Left colon (tissue), 2 donors: ENCODE results near the gene EMILIN2. TPM values are rescaled to one million over a fixed set of nuclear protein-coding genes. Genes with fewer than 3 reads are reported as not detected.
A peak's percentile ranks its signal among the peaks of the same experiment; 100 is the strongest.
"Not testable (repeated sequence)": the region's sequence is repeated elsewhere in the genome, so short reads cannot be mapped to it uniquely, and the experiment has no call there.

Experiments used
- ATAC-seq: fragments of 200-7000 bp; cut with Tn5 transposase; one replicate; pipeline ENCODE4 v1.9.1; 2020; ENCODE audit warnings: mild to moderate bottlenecking, moderate library complexity
- DNase-seq, 2 donors: peaks; one replicate each; pipeline ENCODE4 v3.0.0-alpha.2; 2020
- intact Hi-C, 2 donors: fragments of 100-400 bp; cut with DNase I in 1 of 2; cut with micrococcal nuclease in 1 of 2; formaldehyde crosslinking; loops; one replicate each; pipeline versions ENCODE4 v1.11.2 to v1.14.0; 2022; cut with DNase I, micrococcal nuclease
- total RNA-seq, 2 donors: library from RNA; stranded (reverse); fragmentation: NEBNext Ultra II Directional; extraction: Animal tissue kit (Norgen Biotek cat#: 25700); gene quantifications; one replicate each; pipeline ENCODE4 v1.2.1, GENCODE V29; 2021
- donor health status: DM: no; HTN: no; CAD: no.
- donor health status: DM: yes; HTN: yes; CAD: no.

Gene EMILIN2
- total RNA-seq, 2 donors from 2014 or later = 16.3 to 18.1 TPM

DNA sequence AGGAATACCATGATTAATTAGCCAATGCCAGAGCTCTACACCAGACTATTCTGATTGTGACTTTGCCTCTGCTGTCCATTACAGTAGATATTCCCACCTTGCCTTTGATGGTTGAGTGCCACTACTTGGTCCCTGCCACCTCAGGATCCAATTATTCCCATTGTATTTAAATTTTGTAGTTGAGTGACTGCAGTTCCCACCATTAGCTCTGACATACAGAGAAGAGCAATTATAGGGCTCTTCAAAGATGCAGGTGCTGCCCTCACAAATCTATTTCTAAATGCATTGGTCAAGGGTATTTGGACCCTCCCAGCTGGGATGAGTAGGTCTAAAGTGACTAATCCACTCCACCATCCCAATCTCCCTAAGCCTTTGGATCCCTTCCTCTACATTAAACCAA is 9.5 kb upstream of the EMILIN2 start:
- DNase-seq, ATAC-seq, intact Hi-C loops: not testable (repeated sequence)

- no peak for ATAC-seq
- no peak for DNase-seq
- intact Hi-C loops = no loop called here
Observed at GRCh38 chr18:2839202-2839601, 7.6 kb upstream of the EMILIN2 start.

GRCh38 chr18:2840521-2840920 is 6.3 kb upstream of the EMILIN2 start:
- intact Hi-C loops = no loop called here
- no peak for DNase-seq
- ATAC-seq = no peak

DNA sequence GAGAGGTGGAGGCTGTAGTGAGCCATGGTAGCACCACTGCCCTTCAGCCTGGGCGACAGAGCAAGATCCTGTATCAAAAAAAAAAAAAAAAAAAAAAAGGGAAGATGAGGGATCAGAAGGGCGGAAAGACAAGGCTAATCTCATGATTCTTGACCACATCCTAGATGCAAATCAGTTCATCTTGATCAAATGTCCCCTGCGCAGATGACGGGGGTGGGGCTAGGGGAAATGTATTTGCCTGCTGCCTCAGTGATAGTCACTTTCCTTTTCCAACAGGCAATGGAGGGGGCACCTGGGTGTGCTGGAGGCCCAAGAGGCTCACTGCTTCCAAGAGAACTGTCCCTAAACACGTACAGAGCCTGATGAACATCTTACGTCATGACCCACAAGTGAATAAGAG is 3.7 kb upstream of the EMILIN2 start:
- DNase-seq (peak in 1 of 2 donors; percentile 18), ATAC-seq (no peak)
- intact Hi-C loops = no loop called here

DNA sequence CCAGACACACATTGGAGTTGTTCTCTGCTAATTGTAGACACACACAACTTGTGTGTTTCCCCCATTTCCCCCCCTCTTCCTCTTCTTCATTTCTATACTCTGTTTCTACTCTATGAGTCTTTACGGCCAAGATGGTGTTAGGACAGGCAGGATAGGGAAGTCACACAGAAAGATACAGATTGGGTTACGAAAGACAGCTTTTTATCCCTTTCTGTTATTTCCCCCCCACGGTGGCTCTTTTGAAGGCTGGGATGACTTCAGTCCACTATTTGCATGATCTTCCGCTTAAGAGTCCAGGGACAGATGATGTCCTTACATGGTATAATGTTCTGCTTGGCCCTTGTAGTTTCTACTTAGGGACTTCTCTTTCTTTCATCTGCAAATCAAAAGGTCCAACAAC is 1.6 kb upstream of the EMILIN2 start:
- DNase-seq (no peak), ATAC-seq (no peak)
- intact Hi-C loops = no loop called here

DNA sequence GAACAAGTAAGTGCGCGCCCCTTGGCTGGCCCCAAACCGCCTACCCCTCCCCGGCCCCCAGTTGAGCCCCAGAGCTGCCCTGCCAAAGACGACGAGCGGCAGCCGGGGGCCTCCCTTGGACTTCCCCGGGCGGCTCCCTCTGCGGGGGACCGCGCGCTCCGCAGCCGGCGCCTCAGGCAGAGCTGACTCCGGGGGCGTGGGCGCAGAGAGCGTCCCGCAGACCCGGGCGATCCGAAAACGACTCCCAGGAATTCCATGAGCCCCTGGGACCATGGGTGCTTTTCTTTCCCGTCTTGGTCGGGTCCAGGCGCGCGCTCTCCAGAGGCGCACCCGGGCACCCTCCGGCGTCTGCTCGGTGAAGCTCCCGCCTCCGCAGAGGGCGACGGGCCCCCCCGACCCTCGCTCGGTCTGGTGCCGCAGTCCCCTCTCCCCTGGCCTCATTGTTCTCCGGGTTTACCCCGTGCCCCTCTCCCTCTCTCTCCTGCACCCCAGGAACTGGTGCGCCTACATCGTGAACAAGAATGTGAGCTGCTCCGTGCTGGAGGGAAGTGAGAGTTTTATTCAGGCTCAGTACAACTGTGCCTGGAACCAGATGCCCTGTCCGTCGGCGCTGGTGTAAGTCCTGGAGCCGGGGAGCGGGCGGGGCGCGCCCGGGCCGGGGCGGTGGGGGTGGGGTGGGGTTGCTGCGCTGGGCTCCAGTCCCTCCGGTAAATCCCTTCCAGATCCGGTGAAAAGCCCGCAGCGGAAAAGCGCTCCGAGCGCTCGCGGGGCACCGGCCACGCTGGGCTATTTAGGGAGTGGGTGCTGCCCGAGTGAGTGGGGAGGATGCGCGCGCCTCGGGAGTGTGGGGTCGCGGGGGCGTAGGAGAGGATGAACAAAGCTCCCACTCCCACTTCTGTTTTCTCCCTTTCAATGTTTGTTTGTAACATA is 776 bp downstream of the EMILIN2 start:
- DNase-seq = peak in 1 of 2 donors; percentile 20
- intact Hi-C loops = no loop called here
- peak; percentile 23 for ATAC-seq

- DNase-seq (no peak), ATAC-seq (no peak)
- intact Hi-C loops = no loop called here
Observed at GRCh38 chr18:2848247-2849246, 1.7 kb downstream of the EMILIN2 start.

DNA sequence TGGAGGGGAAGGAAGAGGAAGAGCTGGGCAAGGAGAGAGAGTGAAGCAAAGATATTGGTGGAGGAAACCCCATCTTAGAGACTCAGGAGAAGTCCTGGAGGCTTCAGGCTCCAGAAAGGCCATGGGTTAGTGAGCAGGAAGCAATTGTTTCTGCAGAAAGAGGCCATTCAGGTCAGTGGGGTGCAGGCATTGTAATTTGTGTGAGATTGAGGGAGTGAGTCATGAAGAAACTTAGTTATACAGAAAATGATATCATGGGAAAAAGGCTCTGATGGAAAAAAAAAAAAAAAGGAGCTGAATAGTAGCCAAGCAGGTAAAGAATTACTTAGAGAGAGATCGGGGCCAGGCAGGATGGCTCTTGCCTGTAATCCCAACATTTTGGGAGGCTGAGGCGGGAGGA is 4.0 kb downstream of the EMILIN2 start:
- ATAC-seq = no peak
- intact Hi-C loops = no loop called here
- no peak for DNase-seq

DNA sequence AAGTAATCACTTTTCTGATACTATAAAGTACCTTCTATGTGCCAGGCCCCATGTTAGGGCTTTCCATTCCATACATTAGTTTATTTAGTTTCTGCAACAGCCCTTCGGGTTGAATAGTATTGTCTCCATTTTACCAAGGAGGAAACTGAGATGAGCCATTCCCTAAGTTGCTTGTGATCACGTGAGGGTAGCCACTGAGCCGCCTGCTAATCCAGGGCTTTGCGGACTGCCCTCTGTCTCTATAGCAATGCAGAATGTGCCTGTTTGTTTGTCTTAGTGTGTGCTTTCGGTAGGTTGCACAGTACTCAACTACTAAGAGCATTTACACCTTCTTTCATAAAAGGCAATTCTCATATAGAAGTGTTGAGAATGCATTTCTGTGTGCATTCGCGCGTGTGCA is 5.0 kb downstream of the EMILIN2 start:
- intact Hi-C loops = no loop called here
- ATAC-seq (no peak), DNase-seq (no peak)

DNA sequence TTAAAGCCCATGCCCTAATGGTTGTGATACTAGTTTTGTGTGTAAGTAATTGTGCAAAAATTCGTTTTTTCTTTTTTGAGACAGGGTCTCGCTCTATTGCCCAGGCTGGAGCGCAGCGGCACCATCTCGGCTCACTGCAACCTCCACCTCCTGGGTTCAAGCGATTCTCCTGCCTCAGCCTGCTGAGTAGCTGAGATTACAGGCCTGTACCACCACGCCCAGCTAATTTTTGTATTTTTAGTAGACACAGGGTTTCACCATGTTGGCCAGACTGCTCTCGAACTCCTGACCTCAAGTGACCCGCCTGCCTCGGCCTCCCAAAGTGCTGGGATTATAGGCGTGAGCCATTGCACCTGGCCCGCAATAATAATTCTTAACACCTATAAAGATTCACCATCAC is 5.7 kb downstream of the EMILIN2 start:
- intact Hi-C loops, ATAC-seq, DNase-seq: not testable (repeated sequence)

DNA sequence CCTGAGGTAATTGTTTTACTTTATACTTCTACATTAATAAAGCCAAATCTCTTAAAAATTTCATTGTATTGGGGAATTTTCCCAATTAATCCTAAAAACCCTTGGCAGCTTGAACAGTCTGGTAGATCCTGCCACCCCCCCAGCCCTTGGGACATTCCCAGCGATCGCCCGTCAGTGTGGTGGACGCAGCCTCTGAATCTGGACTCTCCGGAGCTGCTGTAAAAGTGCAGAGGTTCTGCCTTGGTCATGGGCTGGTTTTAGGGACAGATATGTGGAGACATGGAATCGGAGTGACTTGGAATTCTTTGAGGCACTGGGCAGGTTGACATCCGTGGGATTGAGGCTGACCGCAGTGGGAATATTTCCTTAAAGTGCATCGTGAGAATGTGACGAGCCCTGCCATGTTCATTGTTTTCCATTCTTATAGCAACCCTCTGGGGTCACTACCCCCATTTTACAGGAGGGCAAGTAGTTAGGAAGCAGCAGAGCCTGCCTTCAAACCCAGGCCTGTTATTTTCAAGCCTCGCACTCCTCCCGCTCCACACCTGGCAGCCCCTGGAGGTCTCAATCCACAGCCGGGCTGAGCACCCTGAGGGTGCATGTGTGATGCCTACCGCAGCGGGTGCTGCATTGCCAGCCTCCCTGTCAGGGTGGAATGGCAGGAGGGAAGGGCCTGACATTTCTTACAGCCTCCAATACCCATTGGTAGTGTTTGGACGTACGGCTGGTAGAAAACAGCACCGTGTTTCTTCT is 6.5 kb downstream of the EMILIN2 start:
- ATAC-seq = no peak
- DNase-seq = no peak
- intact Hi-C loops = no loop called here

DNA sequence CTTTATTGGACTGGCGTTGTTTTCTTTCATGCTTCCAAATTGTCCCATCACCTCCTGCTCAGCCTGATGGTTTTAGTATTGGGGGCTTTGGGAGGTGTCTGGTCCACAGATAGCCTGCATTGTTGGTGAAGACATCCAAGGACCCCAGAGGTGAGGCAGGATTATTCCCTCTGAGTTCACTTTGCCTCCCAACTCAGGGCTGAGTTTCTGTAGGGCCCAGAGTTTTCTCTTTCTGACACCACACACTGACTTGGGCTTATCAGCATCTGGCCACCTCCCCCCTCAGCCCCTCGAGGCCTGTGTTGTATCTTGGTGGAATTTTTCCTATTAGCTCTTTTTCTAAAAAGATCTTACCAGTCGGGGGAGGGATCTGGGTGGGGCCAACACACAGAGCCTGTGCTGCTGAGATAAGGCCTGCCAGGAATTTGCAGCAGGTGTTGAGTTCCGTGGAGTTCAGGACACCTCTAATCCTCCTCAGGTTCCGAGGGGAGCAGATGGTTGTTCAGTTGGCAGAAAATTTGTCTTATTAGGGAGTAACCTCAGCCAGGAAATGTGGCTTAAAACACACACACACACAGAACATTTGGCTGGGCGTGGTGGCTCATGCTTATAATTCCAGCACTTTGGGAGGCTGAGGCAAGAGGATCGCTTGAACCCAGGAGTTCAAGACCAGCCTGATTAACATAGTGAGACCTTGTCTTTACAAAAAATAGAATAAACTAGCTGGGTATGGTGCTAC is 7.3 kb downstream of the EMILIN2 start:
- DNase-seq (no peak), ATAC-seq (no peak)
- intact Hi-C loops = no loop called here

GRCh38 chr18:2854875-2855274 is 8.1 kb downstream of the EMILIN2 start:
- intact Hi-C loops = no loop called here
- DNase-seq = no peak
- ATAC-seq = no peak

GRCh38 chr18:2855560-2856350 is 8.9 kb downstream of the EMILIN2 start:
- ATAC-seq (no peak), DNase-seq (no peak)
- intact Hi-C loops = no loop called here

DNA sequence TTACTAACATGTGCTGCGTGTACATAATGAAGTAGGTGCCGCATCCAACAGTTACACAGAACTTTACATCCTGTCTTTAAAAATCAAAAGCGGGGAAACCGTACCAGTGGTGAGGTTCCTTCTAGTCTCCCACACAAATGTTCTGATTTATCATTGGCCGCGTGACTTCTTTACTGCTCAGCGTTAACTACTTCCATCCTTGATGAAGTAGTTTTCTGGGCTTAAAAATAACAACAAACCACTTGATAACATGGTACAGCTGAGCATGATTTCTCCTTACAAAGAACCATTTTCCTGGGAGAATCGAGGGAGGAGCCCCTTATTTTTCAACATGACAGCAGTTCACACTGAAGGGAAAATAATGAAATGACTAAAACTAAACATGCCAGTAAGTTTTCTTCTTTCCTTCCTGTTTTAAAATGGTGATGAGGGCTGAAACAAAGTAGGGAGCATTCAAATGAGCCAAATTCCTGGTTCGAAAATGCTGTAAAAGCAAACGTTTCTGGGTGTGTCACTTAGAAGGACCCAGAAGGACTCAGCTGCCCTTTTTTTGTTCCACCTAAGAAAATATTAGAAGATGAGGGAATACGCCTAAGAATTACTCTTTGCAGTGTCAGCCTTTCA is 9.9 kb downstream of the EMILIN2 start:
- ATAC-seq (no peak), DNase-seq (no peak)
- intact Hi-C loops = no loop called here

DNA sequence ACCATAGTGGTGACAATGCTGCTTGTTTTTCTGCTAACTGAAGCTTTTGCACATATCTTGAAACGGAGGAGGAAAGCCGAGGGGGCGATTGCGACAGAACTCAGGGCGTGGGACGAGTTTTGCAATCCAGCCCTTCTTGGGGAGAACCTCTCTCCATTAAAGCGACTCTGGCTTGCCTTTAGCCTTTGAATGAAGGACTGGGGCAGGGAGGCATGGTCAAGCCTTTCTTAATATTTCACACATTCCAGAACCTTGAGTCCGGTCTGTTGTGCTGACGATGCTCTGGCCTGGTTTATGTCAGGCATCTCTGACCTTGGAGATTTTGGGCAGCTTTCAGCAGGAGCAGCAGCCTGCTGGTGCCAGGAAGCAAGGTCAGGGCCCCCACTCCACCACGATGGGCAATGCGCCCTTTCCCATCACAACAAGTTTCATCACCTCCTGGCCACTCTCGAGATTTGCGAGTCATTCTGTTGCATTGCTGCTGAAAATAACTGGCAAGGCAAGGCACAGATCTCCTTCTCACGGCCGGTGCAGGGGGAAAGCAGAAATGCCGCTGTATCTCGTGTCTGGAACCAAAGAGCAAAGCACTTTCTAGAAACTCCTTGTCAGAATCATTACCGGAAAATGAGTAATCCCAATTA is 10.8 kb downstream of the EMILIN2 start:
- DNase-seq (peak; percentile 30 to 46), ATAC-seq (no peak)
- intact Hi-C loops = no loop called here

GRCh38 chr18:2860397-2860796 is 13.6 kb downstream of the EMILIN2 start:
- intact Hi-C loops, DNase-seq, ATAC-seq: not testable (repeated sequence)
